K562 (cell line): ENCODE measurements around the gene SMG6. TPM values are rescaled to one million over a fixed set of nuclear protein-coding genes. Genes with fewer than 3 reads are reported as not detected.

Experiments
- ATAC-seq: fragments of 200-7000 bp; cut with Tn5 transposase; 3 replicates; pipeline ENCODE4 v1.9.1; 2020; ENCODE audit warnings: moderate library complexity
- BruUV-seq: library from RNA; stranded (reverse); fragments of 400-500 nt; replicated peaks from 2 replicates; lab custom pipeline; 2021; lab: Mats Ljungman, UMichigan
- CTCF ChIA-PET: fragments of 300-600 bp; formaldehyde crosslinking; extraction: SDS; loops from one replicate; lab custom pipeline; 2021; ENCODE audit warnings: low intra/inter-chr PET ratio; lab: Yijun Ruan, JAX
- POLR2A ChIA-PET: fragments of 300-600, 350-650 bp; sonication (Branson Sonifier 250); formaldehyde crosslinking; extraction: SDS; loops from one replicate; lab custom pipeline; 2021; ENCODE audit warnings: antibody characterized with exemption, inconsistent platforms; lab: Yijun Ruan, JAX
- DNase-seq, 4 experiments: peaks; one replicate each; pipeline versions ENCODE4 v3.0.0 to v3.0.0-alpha.2; 2011 to 2018; ENCODE audit warnings: low spot score in 3 of 4, mixed read lengths in 3 of 4; ENCODE audit errors: extremely low read depth in 1 of 4
- FAIRE-seq: peaks from 2 replicates; lab custom pipeline; 2011; peaks lifted over from hg19 to GRCh38; lab: Jason Lieb, UNC
- H2AFZ ChIP-seq: 2 replicates; pipeline ENCODE4 v1.6.0; 2011; ENCODE audit warnings: low read depth, low read length, control low read depth, inconsistent platforms
- H3K27ac ChIP-seq: fragments of 200-600 bp; 3 replicates; pipeline ENCODE4 v1.8.0; 2011; ENCODE audit warnings: low read depth, mild to moderate bottlenecking, control low read depth, inconsistent platforms, low read length, moderate library complexity, mixed read lengths; ENCODE audit errors: extremely low read depth
- H3K27me3 ChIP-seq, 2 experiments: fragments of 300-600 bp in 1 of 2; 2 replicates in 1 of 2; 3 replicates in 1 of 2; pipeline versions ENCODE4 v1.6.0 to v1.8.0; 2011; ENCODE audit warnings: inconsistent platforms in 2 of 2, low read length in 2 of 2, mild to moderate bottlenecking in 1 of 2, mixed read lengths in 1 of 2, moderate library complexity in 1 of 2; ENCODE audit not compliant: control insufficient read depth in 2 of 2, insufficient read depth in 2 of 2
- H3K36me3 ChIP-seq: fragments of 300-600 bp; 3 replicates; pipeline ENCODE4 v1.8.0; 2011; ENCODE audit warnings: mild to moderate bottlenecking, low read length, inconsistent platforms; ENCODE audit not compliant: control insufficient read depth, insufficient read depth
- H3K4me1 ChIP-seq, 2 experiments: fragments of 200-600 bp in 1 of 2; replicated peaks in 1 of 2; 2 replicates in 1 of 2; 3 replicates in 1 of 2; pipeline versions ENCODE4 v1.5.1 to v1.8.0; 2011; ENCODE audit warnings: inconsistent platforms in 2 of 2, low read length in 2 of 2, mild to moderate bottlenecking in 1 of 2, mixed read lengths in 1 of 2, moderate library complexity in 1 of 2; ENCODE audit not compliant: control insufficient read depth in 2 of 2, insufficient read depth in 2 of 2
- H3K4me2 ChIP-seq: 2 replicates; pipeline ENCODE4 v1.6.1; 2011; ENCODE audit warnings: low read length, control low read depth, inconsistent platforms, mixed read lengths; ENCODE audit not compliant: insufficient read depth
- H3K4me3 ChIP-seq: fragments of 200-600 bp; sonication (generic), shearing (Covaris generic); 2 replicates; pipeline ENCODE4 v1.5.1; 2016; ENCODE audit warnings: control low read depth, inconsistent platforms
- H3K79me2 ChIP-seq: fragments of 200-600 bp; 3 replicates; pipeline ENCODE4 v1.8.0; 2011; ENCODE audit warnings: low read length, inconsistent platforms; ENCODE audit not compliant: control insufficient read depth, insufficient read depth
- H3K9ac ChIP-seq, 2 experiments: 2 replicates each; pipeline versions ENCODE4 v1.6.0 to v1.6.1; 2011; ENCODE audit warnings: low read depth in 2 of 2, low read length in 2 of 2, control low read depth in 1 of 2, inconsistent platforms in 1 of 2, mild to moderate bottlenecking in 1 of 2, mixed read lengths in 1 of 2; ENCODE audit not compliant: insufficient read depth in 1 of 2
- H3K9me1 ChIP-seq: one replicate; pipeline ENCODE4 v1.6.0; 2011; ENCODE audit warnings: inconsistent platforms, mild to moderate bottlenecking, low read length, moderate library complexity; ENCODE audit not compliant: control insufficient read depth, insufficient read depth
- H3K9me3 ChIP-seq: replicated peaks from 2 replicates; pipeline ENCODE4 v1.5.1; 2011; ENCODE audit warnings: low read depth, low read length, inconsistent platforms; ENCODE audit not compliant: control insufficient read depth, insufficient read depth
- H4K20me1 ChIP-seq: replicated peaks from 2 replicates; pipeline ENCODE4 v1.6.1; 2011; ENCODE audit warnings: low read length, inconsistent platforms, mixed read lengths; ENCODE audit not compliant: control insufficient read depth, insufficient read depth
- CREM ChIP-seq: IDR thresholded peaks from 2 replicates; pipeline ENCODE4 v1.6.1; 2014; ENCODE audit warnings: antibody characterized with exemption, low read depth
- EGR1 ChIP-seq: fragments of 450-650 bp; conservative IDR thresholded peaks from 2 replicates; pipeline ENCODE4 v1.6.1; 2017; ENCODE audit warnings: mild to moderate bottlenecking
- IRF2 ChIP-seq: sonication (generic); formaldehyde crosslinking; IDR thresholded peaks from 2 replicates; pipeline ENCODE4 v1.8.1; 2022; ENCODE audit warnings: mild to moderate bottlenecking, missing genetic modification reagents
- NFIC ChIP-seq: fragments of 450-650 bp; IDR thresholded peaks from 2 replicates; pipeline ENCODE4 v1.6.1; 2017; ENCODE audit warnings: mild to moderate bottlenecking, inconsistent platforms
- WGBS: fragments of 100-300 bp; shearing (Covaris generic); methylation state at CpG from one replicate; pipeline ENCODE4 v1.1.6; 2016; ENCODE audit warnings: low coverage, mixed read lengths; ENCODE audit not compliant: insufficient coverage; ENCODE audit errors: missing lambda C conversion rate; 5-methylcytosine and 5-hydroxymethylcytosine counted together
- in situ Hi-C: fragments of 300-500 bp; cut with MboI; formaldehyde crosslinking; loops from 4 replicates; pipeline ENCODE4 v1.15.0; 2018; ENCODE audit warnings: inconsistent platforms, mixed read lengths
- intact Hi-C: fragments of 100-400 bp; cut with micrococcal nuclease; formaldehyde crosslinking; loops from 2 replicates; pipeline ENCODE4 v1.14.2; 2022
- polyA plus RNA-seq, 8 experiments: library from polyadenylated mRNA; depleted of rRNA in 4 of 8; stranded (reverse) in 5 of 8; unstranded in 3 of 8; fragments of >200 nt; fragmentation: Nextera tagmentation in 2 of 8; fragmentation: Illumina TruSeq in 1 of 8; extraction: Ambion mirVana in 2 of 8; extraction: Trizol in 1 of 8; gene quantifications; 2 replicates each; pipeline versions ENCODE4 v1.2.1 to v1.2.3, GENCODE V29; 2011 to 2014; ENCODE audit warnings: inconsistent platforms in 1 of 8, missing spikeins in 1 of 8
- total RNA-seq, 7 experiments: library from RNA; depleted of rRNA in 6 of 7; stranded (reverse); fragments of >200 nt in 6 of 7; fragmentation: Illumina TruSeq in 2 of 7; extraction: Trizol in 2 of 7; gene quantifications; 2 replicates each; pipeline versions ENCODE4 v1.2.1 to v1.2.3, GENCODE V29; 2011 to 2021; ENCODE audit warnings: low replicate concordance in 1 of 7

Gene SMG6
- total and polyA plus RNA-seq, 9 of the 15 experiments (the other 6 are each of a cell fraction or from before 2014, with no cell fraction given) = 0.44 to 13.9 (median 6.0) TPM

- H3K27ac ChIP-seq = no peak overlapping the region
- H4K20me1 ChIP-seq = 0 out of 2 replicates have a peak, but pooled peaks cover 2% of the 10 kb centered on the region
- H3K36me3 ChIP-seq = 0 out of 3 replicates have a peak, but pooled peaks cover 5% of the 10 kb centered on the region
- no peaks in the 10 kb centered on the region for H3K9me1 ChIP-seq
- H3K4me1 ChIP-seq = peaks cover 8 to 49% of the 10 kb centered on the region in 2 experiments; a peak in 4 of 5 replicates
- ChIA-PET POLR2A (interaction anchor here (0.5 to 0.6 kb wide), 3 partner anchors 11 to 185 kb away, joined by 3 to 4 read pairs (median 3); no protein-coding TSS in a partner anchor), CTCF (no interaction called here)
- intact Hi-C loops = no loop called here
- H3K9me3 ChIP-seq = no peaks in the 10 kb centered on the region
- BruUV-seq = no TSS peak
- peak overlapping the region in 1 of 2 experiments; percentile 22; a peak in 1 of 4 replicates for H3K9ac ChIP-seq
- 14% methylated on average over 7 of the region's 11 CpGs for WGBS
- TF ChIP-seq NFIC = peak; percentile 58
- peak; percentile 45; the same call in 1 of the 2 replicates for TF ChIP-seq CREM
- no peak for TF ChIP-seq IRF2 (CRISPR knock-in tag)
- peak; percentile 67 for TF ChIP-seq EGR1
- peak overlapping the region; percentile 60; the same call in 1 of the 2 replicates for H2AFZ ChIP-seq
- FAIRE-seq = peak; percentile 29
- ATAC-seq = no peak
- in situ Hi-C loops = no loop called here
- DNase-seq = peak in 1 of 4 experiments; percentile 47
- no peak overlapping the region for H3K4me3 ChIP-seq
- no peak overlapping the region for H3K4me2 ChIP-seq
- H3K27me3 ChIP-seq = peaks cover 0 to 20% of the 10 kb centered on the region in 2 experiments; a peak in 2 of 5 replicates
- peaks cover 16% of the 10 kb centered on the region for H3K79me2 ChIP-seq
Observed at GRCh38 chr17:2027528-2028233, 275.9 kb downstream of the SMG6 start.
